ENCODE results near the gene WFIKKN2.
"Not testable (repeated sequence)": the region's sequence is repeated elsewhere in the genome, so short reads cannot be mapped to it uniquely, and the experiment has no call there.

Gene WFIKKN2

GRCh38 chr17:50858486-50859225, 23.3 kb downstream of the WFIKKN2 start:
- no peak for DNase-seq

- not testable (repeated sequence) for DNase-seq
Observed at GRCh38 chr17:50859727-50860126, 24.3 kb downstream of the WFIKKN2 start.

GRCh38 chr17:50861334-50861676, 25.9 kb downstream of the WFIKKN2 start:
- no peak for DNase-seq

- no peak for DNase-seq
Observed at GRCh38 chr17:50861822-50862528, 26.6 kb downstream of the WFIKKN2 start.

- no peak for DNase-seq
Observed at GRCh38 chr17:50863221-50863843, 27.9 kb downstream of the WFIKKN2 start.

- no peak for DNase-seq
Observed at GRCh38 chr17:50863931-50864330, 28.5 kb downstream of the WFIKKN2 start.

- no peak for DNase-seq
Observed at GRCh38 chr17:50864747-50865059, 29.3 kb downstream of the WFIKKN2 start.

GRCh38 chr17:50865060-50865867, 29.9 kb downstream of the WFIKKN2 start:
- peak; percentile 30 for DNase-seq

- DNase-seq, result no peak
Observed at GRCh38 chr17:50865868-50866260, 30.5 kb downstream of the WFIKKN2 start.

- peak; percentile 89 for DNase-seq
Observed at GRCh38 chr17:50866261-50866949, 31.0 kb downstream of the WFIKKN2 start, which contains the start of gene TOB1. Gene TOB1, minus strand, starts transcription at chr17:50866354. Its CDS starts 2,337 bp downstream, at chr17:50864017.

- no peak for DNase-seq
Observed at GRCh38 chr17:50866950-50867362, 31.6 kb downstream of the WFIKKN2 start.

- DNase-seq, result peak; percentile 92
Observed at GRCh38 chr17:50867363-50868139, 32.2 kb downstream of the WFIKKN2 start.

GRCh38 chr17:50868140-50868438, 32.7 kb downstream of the WFIKKN2 start:
- no peak for DNase-seq

- no peak for DNase-seq
Observed at GRCh38 chr17:50868602-50869001, 33.2 kb downstream of the WFIKKN2 start.

GRCh38 chr17:50871364-50871763, 36.0 kb downstream of the WFIKKN2 start:
- peak; percentile 23 for DNase-seq

- no peak for DNase-seq
Observed at GRCh38 chr17:50871898-50872297, 36.5 kb downstream of the WFIKKN2 start.

- DNase-seq, result peak; percentile 67
Observed at GRCh38 chr17:50872710-50873424, 37.5 kb downstream of the WFIKKN2 start.

GRCh38 chr17:50875074-50875473, 39.7 kb downstream of the WFIKKN2 start:
- DNase-seq, result no peak

GRCh38 chr17:50877042-50877441, 41.7 kb downstream of the WFIKKN2 start:
- DNase-seq, result not testable (repeated sequence)

GRCh38 chr17:50877838-50878237, 42.5 kb downstream of the WFIKKN2 start:
- no peak for DNase-seq

GRCh38 chr17:50879086-50879485, 43.7 kb downstream of the WFIKKN2 start:
- no peak for DNase-seq

All from GF-D8 (cell line).